HG03354 (cell line): ENCODE data around the gene CDCA4.

Experiments used
- ATAC-seq: cut with Tn5 transposase; IDR thresholded peaks from one replicate; pipeline ENCODE4 v1.9.1; 2021; ENCODE audit warnings: mild to moderate bottlenecking; ENCODE audit not compliant: unreplicated experiment, poor library complexity, severe bottlenecking

Gene CDCA4

DNA sequence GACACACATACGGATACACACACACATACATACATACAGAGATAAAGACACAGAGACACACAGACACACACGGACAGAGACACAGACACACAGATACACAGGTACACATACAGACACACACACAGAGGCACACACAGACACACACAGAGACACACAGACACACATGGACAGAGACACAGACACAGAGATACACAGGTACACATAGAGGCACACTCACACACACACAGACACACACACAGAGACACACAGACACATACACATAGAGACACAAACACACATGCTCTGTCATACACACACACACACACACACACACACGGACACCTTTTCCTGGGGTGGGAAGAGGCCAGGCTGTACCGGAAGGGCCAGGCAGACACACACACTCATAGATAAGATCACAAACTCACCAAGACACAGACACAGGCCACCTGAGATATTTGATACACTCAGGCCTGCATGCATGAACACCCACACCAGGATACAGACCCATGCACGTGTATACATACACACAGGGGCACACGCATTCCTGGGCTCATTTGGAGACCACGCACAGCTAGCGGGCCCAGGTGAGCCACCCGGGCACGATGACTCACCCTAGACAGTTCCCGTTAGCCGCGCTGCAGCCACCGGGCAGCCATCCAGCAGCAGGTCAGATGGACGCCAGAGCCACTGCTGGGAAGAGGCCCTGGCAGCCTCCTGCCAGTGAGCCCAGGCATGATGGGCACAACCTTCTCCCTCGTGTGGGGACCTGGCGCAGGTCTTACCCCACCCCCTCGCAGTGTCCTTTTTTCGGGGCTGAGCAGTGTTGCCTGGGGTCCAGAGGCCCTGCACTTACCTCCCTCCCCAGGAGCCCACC lies 40.9 kb downstream of the CDCA4 start:
- no peak for ATAC-seq

- ATAC-seq: no peak
These were observed 41.9 kb downstream of the CDCA4 start for GRCh38 chr14:104978746-104979691.

DNA sequence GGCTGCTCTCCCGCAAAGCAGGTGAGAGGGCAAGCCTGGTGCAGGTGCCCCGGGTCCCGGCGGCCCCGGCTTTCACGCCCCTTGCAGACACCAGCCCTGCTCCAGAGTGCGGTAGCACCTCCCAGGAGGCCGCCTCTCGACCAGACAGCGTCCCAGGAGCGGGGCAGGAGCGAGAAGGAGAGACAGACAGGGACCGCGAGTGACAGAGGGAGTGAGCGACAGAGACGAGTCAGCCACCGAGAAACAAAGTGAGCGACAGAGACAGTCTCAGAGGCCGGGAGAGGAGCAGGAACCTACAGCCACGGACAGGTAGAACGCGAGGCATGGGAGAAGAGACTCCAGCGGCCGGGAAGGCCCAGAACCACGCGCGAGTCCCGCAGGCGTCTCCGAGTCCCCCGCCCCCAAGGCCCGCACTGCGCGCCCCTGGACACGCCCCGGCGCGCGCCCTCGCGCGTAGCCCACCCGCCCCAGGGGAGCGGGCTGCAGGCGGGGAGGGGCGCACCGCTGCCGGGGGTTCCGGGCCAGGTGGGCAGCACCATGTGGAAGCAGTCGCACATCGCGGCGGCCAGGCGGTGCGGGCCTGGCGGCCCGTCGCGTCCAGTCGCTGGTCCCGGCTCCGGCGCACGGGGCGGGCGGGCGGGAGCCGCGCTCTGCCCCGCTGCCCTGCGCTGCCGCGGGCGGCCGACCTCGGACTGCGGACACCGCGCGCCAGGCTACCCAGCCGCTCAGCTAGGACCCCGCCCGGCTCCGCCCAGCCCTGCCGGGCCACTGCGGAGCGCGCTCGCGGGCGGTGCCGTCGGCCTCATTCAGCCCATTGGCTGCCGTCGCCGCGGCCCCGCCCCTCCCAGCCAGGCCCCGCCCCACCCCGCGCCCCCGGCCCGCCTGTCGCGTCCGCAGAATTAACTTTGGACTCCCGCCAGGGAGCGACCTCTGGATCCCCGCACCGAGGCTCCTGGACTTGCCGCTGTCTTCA lies 42.9 kb downstream of the CDCA4 start, which contains the start of gene AHNAK2:
Gene AHNAK2, minus strand, starts transcription at position 694 of the 973 bp plus-strand sequence. Its CDS starts 137 bp downstream, at position 557.
- ATAC-seq: no peak

- ATAC-seq: no peak
These were observed 43.7 kb downstream of the CDCA4 start for GRCh38 chr14:104977008-104977680.

DNA sequence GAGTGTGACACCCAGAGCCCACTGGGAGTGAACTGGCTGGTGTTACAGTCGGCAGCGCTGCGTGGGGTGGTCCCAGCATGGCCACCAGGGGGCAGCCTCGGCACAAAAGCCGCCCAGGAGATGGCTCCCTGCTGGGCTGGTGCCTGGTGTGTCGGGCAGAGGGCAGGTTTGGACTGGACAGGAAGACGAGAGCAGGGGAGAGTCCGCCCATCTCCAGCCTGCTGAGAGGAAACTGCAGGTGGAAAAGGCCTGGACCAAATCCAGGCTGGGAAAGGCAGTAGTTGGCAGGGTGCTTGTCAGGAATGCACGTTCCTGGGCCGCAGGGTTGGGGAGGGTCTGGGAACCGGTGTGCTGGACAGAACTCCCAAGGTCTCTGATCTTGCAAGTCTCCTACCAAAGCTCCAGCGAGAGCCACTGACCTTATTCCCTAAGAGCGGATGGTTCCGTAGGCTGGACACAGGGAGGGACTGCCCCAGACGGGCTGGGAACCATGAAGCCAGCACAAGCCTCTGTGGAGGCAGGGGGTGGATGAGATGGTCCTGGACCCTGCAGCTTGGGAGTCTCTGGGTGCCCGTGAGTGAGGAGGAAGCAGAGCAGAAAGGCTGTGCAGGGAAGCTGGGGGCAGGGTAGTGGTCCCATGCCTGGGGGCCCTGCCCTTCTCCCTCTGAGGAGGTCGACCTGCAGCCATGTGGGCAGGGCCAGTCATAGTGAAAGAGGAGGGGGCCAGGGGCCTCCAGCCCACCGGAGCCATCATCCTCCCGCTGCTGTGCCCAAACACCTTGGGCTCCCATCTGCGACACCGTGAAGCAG lies 44.5 kb downstream of the CDCA4 start:
- peak; percentile 43 for ATAC-seq

GRCh38 chr14:104975481-104976197 lies 45.2 kb downstream of the CDCA4 start:
- ATAC-seq: no peak

DNA sequence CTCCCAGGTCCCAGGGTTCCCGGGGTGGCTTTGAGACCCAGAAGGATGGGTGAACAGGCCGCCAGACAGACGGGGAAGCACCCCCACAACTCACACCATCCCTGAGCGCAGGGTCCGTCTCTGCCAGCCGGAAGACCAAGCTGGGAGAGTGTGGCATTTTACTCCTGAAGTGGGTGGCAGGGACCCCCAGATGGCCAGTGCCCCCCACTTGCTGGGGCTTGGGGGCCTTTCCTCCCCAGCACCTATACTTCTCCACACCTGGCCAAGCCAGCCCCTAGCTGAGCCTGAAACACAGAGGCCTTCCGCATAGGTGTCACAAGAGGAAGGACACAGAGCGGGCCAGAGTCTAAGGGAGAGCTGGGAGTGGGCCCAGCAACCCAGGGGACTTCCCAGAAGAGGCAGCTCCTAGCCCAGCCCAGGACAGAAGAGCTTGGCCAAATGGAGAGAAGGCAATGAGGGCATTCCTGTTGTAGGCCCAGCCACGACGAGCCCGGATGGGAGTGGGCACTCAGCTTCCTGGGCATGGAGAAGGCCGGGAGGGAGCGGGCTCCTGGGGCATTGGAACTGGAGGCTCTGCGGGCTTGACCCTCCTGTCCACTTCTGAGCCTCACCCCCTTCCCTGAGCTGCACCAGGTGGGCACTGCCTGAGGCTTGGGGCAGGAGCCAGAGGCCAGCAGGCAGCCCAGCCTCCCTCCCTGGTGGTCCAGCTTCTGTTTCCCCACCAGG lies 46.1 kb downstream of the CDCA4 start:
- ATAC-seq: no peak

GRCh38 chr14:104974146-104974541 lies 46.7 kb downstream of the CDCA4 start:
- ATAC-seq: no peak

DNA sequence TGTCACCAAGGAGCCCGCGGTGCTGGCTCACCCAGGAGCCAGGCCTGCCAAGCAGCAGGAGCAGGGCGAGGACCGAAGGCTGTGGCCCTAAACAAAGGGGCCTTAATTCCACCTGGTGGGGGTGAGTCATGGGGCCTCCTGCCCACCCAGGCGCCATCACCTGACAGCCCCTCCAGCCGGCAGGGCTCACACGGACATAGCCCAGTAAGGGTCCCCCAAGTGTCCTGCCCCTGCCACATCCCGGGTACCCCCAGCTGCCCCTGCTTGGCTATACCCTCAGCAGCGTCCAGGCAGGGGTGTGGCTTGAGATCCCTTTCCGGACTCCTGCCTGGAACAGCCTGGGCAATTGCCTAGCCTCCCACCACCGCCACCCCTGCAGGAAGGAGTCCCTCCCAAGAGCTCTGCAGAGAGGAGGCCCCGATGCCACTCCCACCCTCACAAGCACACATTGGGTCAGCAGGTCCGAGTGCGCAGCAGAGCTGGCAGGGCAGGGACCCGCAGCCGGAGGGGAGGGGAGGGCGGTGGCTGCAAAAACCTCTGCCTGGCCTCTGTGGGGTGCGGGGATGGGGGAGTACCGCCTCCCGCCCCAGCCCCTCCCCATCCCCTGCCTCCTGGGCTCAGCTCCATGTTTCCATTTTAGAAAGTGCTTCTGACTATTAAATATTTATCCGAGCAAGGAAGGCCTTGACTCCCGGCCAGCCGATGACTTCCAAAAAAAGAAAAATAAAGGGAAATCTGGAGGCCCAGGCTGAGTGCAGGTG lies 47.3 kb downstream of the CDCA4 start:
- no peak for ATAC-seq

- no peak for ATAC-seq
These were observed 47.8 kb downstream of the CDCA4 start for GRCh38 chr14:104973135-104973384.

- ATAC-seq: no peak
These were observed 48.4 kb downstream of the CDCA4 start for GRCh38 chr14:104972301-104973134.

DNA sequence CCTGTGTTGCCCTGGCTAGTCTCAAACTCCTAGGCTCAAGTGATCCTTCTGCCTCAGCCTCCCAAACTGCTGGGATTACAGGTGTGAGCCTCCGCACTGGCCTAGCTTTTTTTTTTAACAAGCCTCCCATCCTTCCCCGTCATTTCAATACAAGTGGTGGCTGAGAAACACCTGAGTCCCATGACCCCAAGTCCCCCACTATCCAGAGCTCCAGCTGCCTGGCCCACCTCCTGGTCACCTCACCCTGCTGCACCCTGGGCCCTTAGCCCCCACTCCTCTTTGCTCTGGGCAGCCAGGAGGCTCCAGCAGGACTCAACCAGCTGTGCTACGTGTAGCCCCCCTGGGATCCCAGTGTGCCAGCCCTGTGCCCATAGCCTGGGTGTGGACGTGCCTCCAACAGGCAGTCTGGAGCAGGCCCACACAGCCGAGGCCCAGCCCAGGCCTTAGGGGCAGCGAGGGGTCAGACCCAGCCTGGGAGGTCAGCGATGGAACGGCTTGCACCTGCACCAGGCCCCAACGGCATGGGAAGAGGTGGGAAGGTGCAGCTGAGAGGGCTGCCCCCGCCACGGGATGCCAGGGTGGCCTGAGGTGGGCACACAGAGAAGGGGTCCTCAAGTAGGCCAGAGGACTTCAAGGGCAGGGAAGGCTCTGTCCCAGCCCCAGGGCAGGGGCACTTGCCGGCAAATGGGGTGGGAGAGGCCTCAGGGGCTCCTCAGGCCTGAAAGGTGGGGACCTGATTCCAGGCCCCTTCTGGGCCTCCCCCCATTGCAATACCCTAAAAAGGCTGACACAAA lies 49.2 kb downstream of the CDCA4 start:
- ATAC-seq: no peak

DNA sequence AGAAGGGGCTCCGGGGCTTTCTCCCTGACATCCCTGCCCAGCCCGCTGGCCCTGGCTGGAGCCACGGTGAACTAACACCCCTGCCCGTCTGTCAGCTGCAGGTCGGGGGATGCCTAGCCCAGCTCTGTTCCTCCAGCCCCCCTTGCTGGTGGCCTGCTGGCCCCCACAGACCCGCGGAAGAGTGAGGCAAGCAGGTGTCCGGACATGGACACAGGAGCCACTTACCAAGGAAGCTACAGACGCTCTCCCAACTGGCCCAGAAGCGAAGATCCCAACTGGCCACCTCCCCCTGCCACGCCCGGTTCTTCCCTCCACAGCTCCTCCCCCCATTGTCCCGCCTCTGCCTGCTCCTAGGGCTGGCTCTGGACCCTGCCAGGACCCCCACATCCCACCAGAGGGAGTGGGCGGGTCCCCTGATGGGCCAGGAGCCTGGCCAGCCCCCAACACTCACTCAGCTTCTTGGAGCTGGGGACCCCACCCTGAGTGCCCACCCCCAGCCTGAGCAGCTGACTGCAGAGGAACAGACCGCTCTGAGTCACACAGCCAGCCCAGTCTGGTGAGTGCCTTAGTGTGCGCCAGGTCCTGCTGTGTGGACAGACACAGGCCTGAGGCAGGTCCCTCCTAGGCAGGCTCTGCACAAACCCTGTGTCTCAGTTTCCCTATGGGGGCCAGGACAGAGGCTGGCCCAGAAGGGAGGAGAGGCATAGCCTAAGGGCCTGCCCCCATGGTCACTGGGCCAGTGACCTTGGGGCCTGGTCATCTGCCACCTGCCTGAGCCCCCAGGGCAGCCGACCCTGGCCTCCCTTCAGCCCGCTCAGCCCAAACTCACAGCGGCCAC lies 50.4 kb downstream of the CDCA4 start:
- no peak for ATAC-seq

- ATAC-seq: no peak
These were observed 51.1 kb downstream of the CDCA4 start for GRCh38 chr14:104969741-104970230.
